ENCODE data around the gene HTR1A.
A peak's percentile ranks its signal among the peaks of the same experiment; 100 is the strongest.

The HTR1A gene

GRCh38 chr5:63963080-63963735, 963 bp upstream of the HTR1A start:
- DNase-seq (ENCODE audit: low read depth) = peak; percentile 56
- H3K4me3 ChIP-seq (ENCODE audit: low read depth, low read length) = no peak overlapping the region
- in situ Hi-C loops (cut with HindIII; ENCODE audit: low sequenced_read_pairs) = no loop called here
- TF ChIP-seq CTCF (IDR thresholded peaks at IDR 0.05; ENCODE audit: low read depth, low read length, missing control alignments) = peak; percentile 73

- H3K4me3 ChIP-seq (ENCODE audit: low read depth, low read length) = no peak overlapping the region
- in situ Hi-C loops (cut with HindIII; ENCODE audit: low sequenced_read_pairs) = no loop called here
- DNase-seq (ENCODE audit: low read depth) = no peak
- TF ChIP-seq CTCF (IDR thresholded peaks at IDR 0.05; ENCODE audit: low read depth, low read length, missing control alignments) = no peak
These were observed 565 bp downstream of the HTR1A start for GRCh38 chr5:63961598-63962161.

GRCh38 chr5:63961125-63961597, 1.1 kb downstream of the HTR1A start:
- in situ Hi-C loops (cut with HindIII; ENCODE audit: low sequenced_read_pairs) = no loop called here
- no peak for DNase-seq (ENCODE audit: low read depth)
- TF ChIP-seq CTCF (IDR thresholded peaks at IDR 0.05; ENCODE audit: low read depth, low read length, missing control alignments) = no peak
- H3K4me3 ChIP-seq (ENCODE audit: low read depth, low read length) = no peak overlapping the region

- no peak overlapping the region for H3K4me3 ChIP-seq (ENCODE audit: low read depth, low read length)
- no peak for TF ChIP-seq CTCF (IDR thresholded peaks at IDR 0.05; ENCODE audit: low read depth, low read length, missing control alignments)
- in situ Hi-C loops (cut with HindIII; ENCODE audit: low sequenced_read_pairs) = no loop called here
- no peak for DNase-seq (ENCODE audit: low read depth)
These were observed 1.6 kb downstream of the HTR1A start for GRCh38 chr5:63960646-63961045.

- in situ Hi-C loops (cut with HindIII; ENCODE audit: low sequenced_read_pairs) = no loop called here
- TF ChIP-seq CTCF (IDR thresholded peaks at IDR 0.05; ENCODE audit: low read depth, low read length, missing control alignments) = no peak
- H3K4me3 ChIP-seq (ENCODE audit: low read depth, low read length) = no peak overlapping the region
- DNase-seq (ENCODE audit: low read depth) = no peak
These were observed 2.9 kb downstream of the HTR1A start for GRCh38 chr5:63959177-63959982.

- TF ChIP-seq CTCF (IDR thresholded peaks at IDR 0.05; ENCODE audit: low read depth, low read length, missing control alignments) = no peak
- in situ Hi-C loops (cut with HindIII; ENCODE audit: low sequenced_read_pairs) = no loop called here
- no peak for DNase-seq (ENCODE audit: low read depth)
- H3K4me3 ChIP-seq (ENCODE audit: low read depth, low read length) = no peak overlapping the region
These were observed 3.6 kb downstream of the HTR1A start for GRCh38 chr5:63958654-63959053.

Measured in astrocyte of the cerebellum (primary cell).